SK-N-SH (cell line): Measurements from ENCODE around the gene OGFOD3. TPM values are rescaled to one million over a fixed set of nuclear protein-coding genes. Genes with fewer than 3 reads are reported as not detected.

Experiments
- CTCF ChIA-PET: fragments of 300-600, 350-600 bp; formaldehyde crosslinking; extraction: SDS; loops from one replicate; lab custom pipeline; 2021; lab: Yijun Ruan, JAX
- POLR2A ChIA-PET: fragments of 350-600 bp; sonication (Branson Sonifier 250); formaldehyde crosslinking; extraction: SDS; loops from one replicate; lab custom pipeline; 2020; ENCODE audit warnings: antibody characterized with exemption, inconsistent platforms; lab: Yijun Ruan, JAX
- DNase-seq: peaks from one replicate; pipeline ENCODE4 v3.0.0; 2012
- H2AFZ ChIP-seq: fragments of 200-600 bp; sonication (generic); 2 replicates; pipeline ENCODE4 v1.8.1; 2016; ENCODE audit warnings: antibody characterized with exemption, mild to moderate bottlenecking, low read depth
- H3F3A ChIP-seq: fragments of 200-600 bp; sonication (generic); replicated peaks from 2 replicates; pipeline ENCODE3; 2016; ENCODE audit warnings: antibody characterized with exemption, mild to moderate bottlenecking; ENCODE audit not compliant: insufficient read depth
- H3K27ac ChIP-seq, 2 experiments: fragments of 200-500 bp in 1 of 2; fragments of 200-600 bp in 1 of 2; sonication (Bioruptor generic) in 1 of 2; sonication (generic), shearing (Covaris generic) in 1 of 2; 2 replicates each; pipeline versions ENCODE4 v1.5.1 to v1.6.1; 2014 to 2016; ENCODE audit warnings: low read depth in 2 of 2, inconsistent platforms in 1 of 2, low read length in 1 of 2, mild to moderate bottlenecking in 1 of 2, mixed read lengths in 1 of 2
- H3K27me3 ChIP-seq: fragments of 200-600 bp; sonication (generic), shearing (Covaris generic); 2 replicates; pipeline ENCODE4 v1.6.1; 2016; ENCODE audit warnings: mixed run types; ENCODE audit not compliant: insufficient read depth
- H3K36me3 ChIP-seq, 2 experiments: fragments of 200-500 bp in 1 of 2; fragments of 200-600 bp in 1 of 2; sonication (Bioruptor generic) in 1 of 2; sonication (generic) in 1 of 2; replicated peaks in 1 of 2; 2 replicates each; pipeline versions ENCODE3 to v1.5.1; 2014 to 2016; ENCODE audit warnings: low read length in 1 of 2, mild to moderate bottlenecking in 1 of 2; ENCODE audit not compliant: insufficient read depth in 2 of 2, control insufficient read depth in 1 of 2
- H3K4me1 ChIP-seq, 2 experiments: fragments of 200-500 bp in 1 of 2; fragments of 200-600 bp in 1 of 2; sonication (Bioruptor generic) in 1 of 2; sonication (generic), shearing (Covaris generic) in 1 of 2; 2 replicates each; pipeline versions ENCODE4 v1.5.1 to v1.6.1; 2014 to 2016; ENCODE audit warnings: low read depth in 1 of 2, low read length in 1 of 2, mixed run types in 1 of 2; ENCODE audit not compliant: insufficient read depth in 2 of 2, control insufficient read depth in 1 of 2
- H3K4me2 ChIP-seq: fragments of 200-600 bp; sonication (generic), shearing (Covaris generic); 2 replicates; pipeline ENCODE4 v1.6.1; 2017; ENCODE audit warnings: mixed run types
- H3K4me3 ChIP-seq, 2 experiments: fragments of 200-500 bp in 1 of 2; fragments of 200-600 bp in 1 of 2; sonication (Bioruptor generic) in 1 of 2; sonication (generic), shearing (Covaris generic) in 1 of 2; 2 replicates each; pipeline versions ENCODE4 v1.5.1 to v1.8.1; 2014 to 2016; ENCODE audit warnings: low read depth in 2 of 2, inconsistent platforms in 1 of 2, low read length in 1 of 2, mild to moderate bottlenecking in 1 of 2, mixed read lengths in 1 of 2, moderate library complexity in 1 of 2
- H3K79me2 ChIP-seq: fragments of 200-600 bp; sonication (generic); 2 replicates; pipeline ENCODE4 v1.8.1; 2017; ENCODE audit warnings: mild to moderate bottlenecking; ENCODE audit not compliant: insufficient read depth
- H3K9ac ChIP-seq: fragments of 200-600 bp; sonication (generic); 2 replicates; pipeline ENCODE4 v1.6.1; 2017; ENCODE audit warnings: mixed run types
- H3K9me2 ChIP-seq: fragments of 200-600 bp; sonication (generic); 2 replicates; pipeline ENCODE4 v1.6.1; 2017; ENCODE audit warnings: mixed run types
- H3K9me3 ChIP-seq: fragments of 200-600 bp; sonication (generic); 2 replicates; pipeline ENCODE4 v1.6.1; 2017; ENCODE audit warnings: mixed run types, mild to moderate bottlenecking, moderate library complexity
- H4K20me1 ChIP-seq: fragments of 200-600 bp; sonication (generic); 2 replicates; pipeline ENCODE4 v1.6.1; 2017; ENCODE audit warnings: mild to moderate bottlenecking, mixed run types; ENCODE audit not compliant: insufficient read depth
- ELF1 ChIP-seq: IDR thresholded peaks from 2 replicates; pipeline ENCODE4 v1.4.0; 2012
- EZH2phosphoT487 ChIP-seq: fragments of 200-600 bp; sonication (generic); IDR thresholded peaks from 2 replicates; pipeline ENCODE4 v1.6.1; 2017; ENCODE audit warnings: low read depth, mixed run types, mild to moderate bottlenecking, antibody characterized with exemption, moderate library complexity, borderline replicate concordance
- FOSL2 ChIP-seq: IDR thresholded peaks from 2 replicates; pipeline ENCODE4 v1.4.0; 2012; ENCODE audit warnings: low read depth, mild to moderate bottlenecking, moderate library complexity, borderline replicate concordance
- FOXJ3 ChIP-seq: sonication (generic); formaldehyde crosslinking; IDR thresholded peaks from 2 replicates; pipeline ENCODE4 v1.5.1; 2020; ENCODE audit warnings: mild to moderate bottlenecking, missing genetic modification reagents
- FOXM1 ChIP-seq: IDR thresholded peaks from 2 replicates; pipeline ENCODE4 v1.4.0; 2012; ENCODE audit warnings: low read depth, mild to moderate bottlenecking
- GABPA ChIP-seq: IDR thresholded peaks from 2 replicates; pipeline ENCODE4 v1.4.0; 2012; ENCODE audit warnings: low read depth, mild to moderate bottlenecking
- IRF3 ChIP-seq: fragments of 150-350 bp; IDR thresholded peaks from 2 replicates; pipeline ENCODE4 v1.6.1; 2016; ENCODE audit warnings: mild to moderate bottlenecking, low read depth, low read length
- JUND ChIP-seq: IDR thresholded peaks from 2 replicates; pipeline ENCODE4 v1.4.0; 2012
- MXI1 ChIP-seq: IDR thresholded peaks from 2 replicates; pipeline ENCODE4 v1.6.1; 2012; ENCODE audit warnings: mild to moderate bottlenecking, low read depth, low read length, improper control_type of control experiment
- NFIC ChIP-seq: IDR thresholded peaks from 2 replicates; pipeline ENCODE4 v1.4.0; 2012; ENCODE audit warnings: borderline replicate concordance
- PBX3 ChIP-seq: IDR thresholded peaks from 2 replicates; pipeline ENCODE4; 2012
- RFX5 ChIP-seq: IDR thresholded peaks from 2 replicates; pipeline ENCODE4 v1.6.1; 2012; ENCODE audit warnings: mild to moderate bottlenecking, improper control_type of control experiment, low read length
- RXRA ChIP-seq: IDR thresholded peaks from 2 replicates; pipeline ENCODE4 v1.4.0; 2012; ENCODE audit warnings: low read depth, mild to moderate bottlenecking, borderline replicate concordance
- SIN3A ChIP-seq: IDR thresholded peaks from 2 replicates; pipeline ENCODE4 v1.6.1; 2012; ENCODE audit warnings: low read depth, mild to moderate bottlenecking, low read length, moderate library complexity, borderline replicate concordance
- TCF12 ChIP-seq: IDR thresholded peaks from 2 replicates; pipeline ENCODE4 v1.4.0; 2012
- TEAD4 ChIP-seq: IDR thresholded peaks from 2 replicates; pipeline ENCODE4 v1.4.0; 2012; ENCODE audit warnings: mild to moderate bottlenecking, borderline replicate concordance; ENCODE audit not compliant: insufficient read depth
- YY1 ChIP-seq: IDR thresholded peaks from 2 replicates; pipeline ENCODE4 v1.4.0; 2012; ENCODE audit warnings: low read depth, mild to moderate bottlenecking
- ZBTB33 ChIP-seq: IDR thresholded peaks from 2 replicates; pipeline ENCODE4 v1.4.0; 2012; ENCODE audit warnings: low read depth, borderline replicate concordance
- WGBS: methylation state at CpG from one replicate; pipeline ENCODE4 v1.1.6; 2017; ENCODE audit warnings: low lambda C conversion rate; 5-methylcytosine and 5-hydroxymethylcytosine counted together
- polyA plus RNA-seq, 3 experiments: library from polyadenylated mRNA; depleted of rRNA; stranded (reverse); fragments of >200 nt; gene quantifications; 2 replicates each; pipeline ENCODE4 v1.2.3, GENCODE V29; 2012
- TF ChIP-seq, protein P1 (sequence below): IDR thresholded peaks from 2 replicates; pipeline ENCODE4 v1.4.0; 2012; ENCODE audit warnings: low read depth, borderline replicate concordance

OGFOD3 gene
- polyA plus RNA-seq, 1 of the 3 experiments (the other 2 are of a cell fraction), result 68.2 TPM

GRCh38 chr17:82405051-82405450, 13.3 kb downstream of the OGFOD3 start:
- Histone ChIP-seq H3K9me2 (no peaks in the 10 kb centered on the region), H3F3A (peaks cover 5% of the 10 kb centered on the region), H3K4me3 (no peak overlapping the region), H3K27ac (no peak overlapping the region), H3K9ac (no peak overlapping the region), H3K36me3 (peaks cover 2 to 5% of the 10 kb centered on the region in 2 experiments), H3K27me3 (no peaks in the 10 kb centered on the region), H4K20me1 (peaks cover 2% of the 10 kb centered on the region; the same call in 1 of the 2 replicates)
- WGBS, result over 99% methylated on average over 14 of the region's 14 CpGs
- DNase-seq, result no peak
- CTCF ChIA-PET, result interaction anchor here (0.9 to 1.1 kb wide), 2 partner anchors 12 to 104 kb away, joined by 4 read pairs; no protein-coding TSS in a partner anchor
- POLR2A ChIA-PET, result no interaction called here
- TF ChIP-seq FOXJ3 (no peak), RXRA (no peak), TEAD4 (no peak), ZBTB33 (no peak), ELF1 (no peak), TCF12 (no peak), EZH2phosphoT487 (no peak), FOXM1 (no peak), NFIC (no peak), PBX3 (no peak), FOSL2 (no peak), SIN3A (no peak), GABPA (no peak), IRF3 (no peak), YY1 (no peak), MXI1 (no peak), RFX5 (no peak), JUND (no peak)
- TF ChIP-seq, protein P1, sequence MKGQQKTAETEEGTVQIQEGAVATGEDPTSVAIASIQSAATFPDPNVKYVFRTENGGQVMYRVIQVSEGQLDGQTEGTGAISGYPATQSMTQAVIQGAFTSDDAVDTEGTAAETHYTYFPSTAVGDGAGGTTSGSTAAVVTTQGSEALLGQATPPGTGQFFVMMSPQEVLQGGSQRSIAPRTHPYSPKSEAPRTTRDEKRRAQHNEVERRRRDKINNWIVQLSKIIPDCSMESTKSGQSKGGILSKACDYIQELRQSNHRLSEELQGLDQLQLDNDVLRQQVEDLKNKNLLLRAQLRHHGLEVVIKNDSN, result no peak
- TF ChIP-seq, all 33 proteins: peak for 0
- no peaks in the 10 kb centered on the region for H3K79me2 ChIP-seq
- H3K4me1 ChIP-seq, result peaks cover 0 to 5% of the 10 kb centered on the region in 2 experiments; a peak in 1 of 4 replicates
- H2AFZ ChIP-seq, result no peak overlapping the region
- H3K9me3 ChIP-seq, result no peaks in the 10 kb centered on the region
- no peak overlapping the region for H3K4me2 ChIP-seq
